T-helper 1 cell (primary cell): ENCODE results near the gene AK8.

Experiments used
- DNase-seq, 5 donors: peaks; one replicate each; pipeline ENCODE4 v3.0.0-alpha.2; 2012 to 2020

AK8 gene

GRCh38 chr9:132824951-132825350 lies 53.1 kb downstream of the AK8 start:
- no peak for DNase-seq

- no peak for DNase-seq
These were observed 53.9 kb downstream of the AK8 start for GRCh38 chr9:132824151-132824550.

- DNase-seq: no peak
These were observed 54.5 kb downstream of the AK8 start for GRCh38 chr9:132823370-132824145.

- DNase-seq: no peak
These were observed 57.7 kb downstream of the AK8 start for GRCh38 chr9:132820169-132820944.

- no peak for DNase-seq
These were observed 59.5 kb downstream of the AK8 start for GRCh38 chr9:132818588-132818987.

GRCh38 chr9:132814937-132815336 lies 63.1 kb downstream of the AK8 start:
- DNase-seq: no peak

- DNase-seq: no peak
These were observed 64.8 kb downstream of the AK8 start for GRCh38 chr9:132813115-132813771.

- no peak for DNase-seq
These were observed 66.1 kb downstream of the AK8 start for GRCh38 chr9:132811985-132812384.

GRCh38 chr9:132810314-132810713 lies 67.8 kb downstream of the AK8 start:
- DNase-seq: no peak

GRCh38 chr9:132809677-132810271 lies 68.3 kb downstream of the AK8 start:
- DNase-seq: no peak

- no peak for DNase-seq
These were observed 69.4 kb downstream of the AK8 start for GRCh38 chr9:132808645-132809044.

- no peak for DNase-seq
These were observed 71.2 kb downstream of the AK8 start for GRCh38 chr9:132806723-132807421.

- DNase-seq: no peak
These were observed 71.8 kb downstream of the AK8 start for GRCh38 chr9:132806306-132806705.

- no peak for DNase-seq
These were observed 73.3 kb downstream of the AK8 start for GRCh38 chr9:132804576-132805295.

GRCh38 chr9:132802121-132802795 lies 75.8 kb downstream of the AK8 start:
- DNase-seq: no peak

- DNase-seq: no peak
These were observed 76.4 kb downstream of the AK8 start for GRCh38 chr9:132801659-132802058.

GRCh38 chr9:132800038-132800648 lies 77.9 kb downstream of the AK8 start:
- DNase-seq: peak; percentile 46 to 57 (median 51)

GRCh38 chr9:132798817-132799790 lies 79.0 kb downstream of the AK8 start:
- DNase-seq: no peak

- no peak for DNase-seq
These were observed 80.0 kb downstream of the AK8 start for GRCh38 chr9:132797861-132798659.
